K562 (cell line): Measurements from ENCODE around the gene ODC1. TPM values are rescaled to one million over a fixed set of nuclear protein-coding genes. Genes with fewer than 3 reads are reported as not detected.

Experiments
- ATAC-seq: fragments of 200-7000 bp; cut with Tn5 transposase; 3 replicates; pipeline ENCODE4 v1.9.1; 2020; ENCODE audit warnings: moderate library complexity
- BruUV-seq: library from RNA; stranded (reverse); fragments of 400-500 nt; replicated peaks from 2 replicates; lab custom pipeline; 2021; lab: Mats Ljungman, UMichigan
- CTCF ChIA-PET: fragments of 300-600 bp; formaldehyde crosslinking; extraction: SDS; loops from one replicate; lab custom pipeline; 2021; ENCODE audit warnings: low intra/inter-chr PET ratio; lab: Yijun Ruan, JAX
- POLR2A ChIA-PET: fragments of 300-600, 350-650 bp; sonication (Branson Sonifier 250); formaldehyde crosslinking; extraction: SDS; loops from one replicate; lab custom pipeline; 2021; ENCODE audit warnings: antibody characterized with exemption, inconsistent platforms; lab: Yijun Ruan, JAX
- DNase-seq, 4 experiments: peaks; one replicate each; pipeline versions ENCODE4 v3.0.0 to v3.0.0-alpha.2; 2011 to 2018; ENCODE audit warnings: low spot score in 3 of 4, mixed read lengths in 3 of 4; ENCODE audit errors: extremely low read depth in 1 of 4
- FAIRE-seq: peaks from 2 replicates; lab custom pipeline; 2011; peaks lifted over from hg19 to GRCh38; lab: Jason Lieb, UNC
- H2AFZ ChIP-seq: 2 replicates; pipeline ENCODE4 v1.6.0; 2011; ENCODE audit warnings: low read depth, low read length, control low read depth, inconsistent platforms
- H3K27ac ChIP-seq: fragments of 200-600 bp; 3 replicates; pipeline ENCODE4 v1.8.0; 2011; ENCODE audit warnings: low read depth, mild to moderate bottlenecking, control low read depth, inconsistent platforms, low read length, moderate library complexity, mixed read lengths; ENCODE audit errors: extremely low read depth
- H3K27me3 ChIP-seq, 2 experiments: fragments of 300-600 bp in 1 of 2; 2 replicates in 1 of 2; 3 replicates in 1 of 2; pipeline versions ENCODE4 v1.6.0 to v1.8.0; 2011; ENCODE audit warnings: inconsistent platforms in 2 of 2, low read length in 2 of 2, mild to moderate bottlenecking in 1 of 2, mixed read lengths in 1 of 2, moderate library complexity in 1 of 2; ENCODE audit not compliant: control insufficient read depth in 2 of 2, insufficient read depth in 2 of 2
- H3K36me3 ChIP-seq: fragments of 300-600 bp; 3 replicates; pipeline ENCODE4 v1.8.0; 2011; ENCODE audit warnings: mild to moderate bottlenecking, low read length, inconsistent platforms; ENCODE audit not compliant: control insufficient read depth, insufficient read depth
- H3K4me1 ChIP-seq, 2 experiments: fragments of 200-600 bp in 1 of 2; replicated peaks in 1 of 2; 2 replicates in 1 of 2; 3 replicates in 1 of 2; pipeline versions ENCODE4 v1.5.1 to v1.8.0; 2011; ENCODE audit warnings: inconsistent platforms in 2 of 2, low read length in 2 of 2, mild to moderate bottlenecking in 1 of 2, mixed read lengths in 1 of 2, moderate library complexity in 1 of 2; ENCODE audit not compliant: control insufficient read depth in 2 of 2, insufficient read depth in 2 of 2
- H3K4me2 ChIP-seq: 2 replicates; pipeline ENCODE4 v1.6.1; 2011; ENCODE audit warnings: low read length, control low read depth, inconsistent platforms, mixed read lengths; ENCODE audit not compliant: insufficient read depth
- H3K4me3 ChIP-seq: fragments of 200-600 bp; sonication (generic), shearing (Covaris generic); 2 replicates; pipeline ENCODE4 v1.5.1; 2016; ENCODE audit warnings: control low read depth, inconsistent platforms
- H3K79me2 ChIP-seq: fragments of 200-600 bp; 3 replicates; pipeline ENCODE4 v1.8.0; 2011; ENCODE audit warnings: low read length, inconsistent platforms; ENCODE audit not compliant: control insufficient read depth, insufficient read depth
- H3K9ac ChIP-seq, 2 experiments: 2 replicates each; pipeline versions ENCODE4 v1.6.0 to v1.6.1; 2011; ENCODE audit warnings: low read depth in 2 of 2, low read length in 2 of 2, control low read depth in 1 of 2, inconsistent platforms in 1 of 2, mild to moderate bottlenecking in 1 of 2, mixed read lengths in 1 of 2; ENCODE audit not compliant: insufficient read depth in 1 of 2
- H3K9me1 ChIP-seq: one replicate; pipeline ENCODE4 v1.6.0; 2011; ENCODE audit warnings: inconsistent platforms, mild to moderate bottlenecking, low read length, moderate library complexity; ENCODE audit not compliant: control insufficient read depth, insufficient read depth
- H3K9me3 ChIP-seq: replicated peaks from 2 replicates; pipeline ENCODE4 v1.5.1; 2011; ENCODE audit warnings: low read depth, low read length, inconsistent platforms; ENCODE audit not compliant: control insufficient read depth, insufficient read depth
- H4K20me1 ChIP-seq: replicated peaks from 2 replicates; pipeline ENCODE4 v1.6.1; 2011; ENCODE audit warnings: low read length, inconsistent platforms, mixed read lengths; ENCODE audit not compliant: control insufficient read depth, insufficient read depth
- DNMT1 ChIP-seq: fragments of 450-650 bp; IDR thresholded peaks from 2 replicates; pipeline ENCODE4 v1.6.1; 2016; ENCODE audit warnings: antibody characterized with exemption, mild to moderate bottlenecking
- PHF8 ChIP-seq: fragments of 200-600 bp; sonication (generic); IDR thresholded peaks from 2 replicates; pipeline ENCODE4 v1.6.1; 2012; ENCODE audit warnings: mixed run types, mild to moderate bottlenecking, inconsistent platforms, low read length, moderate library complexity, borderline replicate concordance
- PTRF ChIP-seq: fragments of 450-650 bp; IDR thresholded peaks from 2 replicates; pipeline ENCODE4 v1.6.1; 2016; ENCODE audit warnings: mild to moderate bottlenecking, missing genetic modification characterization, missing compliant biosample characterization
- RBM22 ChIP-seq: fragments of 200-400 bp; formaldehyde crosslinking; IDR thresholded peaks from 2 replicates; pipeline ENCODE4 v1.6.1; 2018; ENCODE audit warnings: low read length, low read depth; ENCODE audit not compliant: poor library complexity, severe bottlenecking
- TAF1 ChIP-seq: IDR thresholded peaks from 2 replicates; pipeline ENCODE4 v1.6.1; 2011; ENCODE audit warnings: mild to moderate bottlenecking, low read length, moderate library complexity; ENCODE audit not compliant: insufficient read depth, control insufficient read depth, severe bottlenecking; ENCODE audit errors: extremely low read depth
- TGIF2 ChIP-seq: sonication (generic); formaldehyde crosslinking; IDR thresholded peaks from 2 replicates; pipeline ENCODE4 v1.8.1; 2022; ENCODE audit warnings: mild to moderate bottlenecking, missing genetic modification reagents, moderate library complexity
- ZBTB12 ChIP-seq: fragments of 250-450 bp; sonication (Bioruptor Pico); IDR thresholded peaks from 2 replicates; pipeline ENCODE4 v1.4.0; 2020
- ZNF224 ChIP-seq: sonication (generic); formaldehyde crosslinking; IDR thresholded peaks from 2 replicates; pipeline ENCODE4 v1.8.0; 2022; ENCODE audit warnings: mild to moderate bottlenecking, missing genetic modification reagents
- ZNF41 ChIP-seq: fragments of 250-450 bp; sonication (Bioruptor Pico); conservative IDR thresholded peaks from 2 replicates; pipeline ENCODE4 v1.4.0; 2020; ENCODE audit warnings: mild to moderate bottlenecking
- WGBS: fragments of 100-300 bp; shearing (Covaris generic); methylation state at CpG from one replicate; pipeline ENCODE4 v1.1.6; 2016; ENCODE audit warnings: low coverage, mixed read lengths; ENCODE audit not compliant: insufficient coverage; ENCODE audit errors: missing lambda C conversion rate; 5-methylcytosine and 5-hydroxymethylcytosine counted together
- in situ Hi-C: fragments of 300-500 bp; cut with MboI; formaldehyde crosslinking; loops from 4 replicates; pipeline ENCODE4 v1.15.0; 2018; ENCODE audit warnings: inconsistent platforms, mixed read lengths
- intact Hi-C: fragments of 100-400 bp; cut with micrococcal nuclease; formaldehyde crosslinking; loops from 2 replicates; pipeline ENCODE4 v1.14.2; 2022
- polyA plus RNA-seq, 8 experiments: library from polyadenylated mRNA; depleted of rRNA in 4 of 8; stranded (reverse) in 5 of 8; unstranded in 3 of 8; fragments of >200 nt; fragmentation: Nextera tagmentation in 2 of 8; fragmentation: Illumina TruSeq in 1 of 8; extraction: Ambion mirVana in 2 of 8; extraction: Trizol in 1 of 8; gene quantifications; 2 replicates each; pipeline versions ENCODE4 v1.2.1 to v1.2.3, GENCODE V29; 2011 to 2014; ENCODE audit warnings: inconsistent platforms in 1 of 8, missing spikeins in 1 of 8
- total RNA-seq, 7 experiments: library from RNA; depleted of rRNA in 6 of 7; stranded (reverse); fragments of >200 nt in 6 of 7; fragmentation: Illumina TruSeq in 2 of 7; extraction: Trizol in 2 of 7; gene quantifications; 2 replicates each; pipeline versions ENCODE4 v1.2.1 to v1.2.3, GENCODE V29; 2011 to 2021; ENCODE audit warnings: low replicate concordance in 1 of 7
- TF ChIP-seq, protein P1 (sequence below): sonication (generic); formaldehyde crosslinking; IDR thresholded peaks from 2 replicates; pipeline ENCODE4 v1.8.0; 2023; ENCODE audit warnings: mild to moderate bottlenecking, missing genetic modification reagents

The ODC1 gene
- total and polyA plus RNA-seq, 9 of the 15 experiments (the other 6 are each of a cell fraction or from before 2014, with no cell fraction given) = 142 to 563 (median 457) TPM

DNA sequence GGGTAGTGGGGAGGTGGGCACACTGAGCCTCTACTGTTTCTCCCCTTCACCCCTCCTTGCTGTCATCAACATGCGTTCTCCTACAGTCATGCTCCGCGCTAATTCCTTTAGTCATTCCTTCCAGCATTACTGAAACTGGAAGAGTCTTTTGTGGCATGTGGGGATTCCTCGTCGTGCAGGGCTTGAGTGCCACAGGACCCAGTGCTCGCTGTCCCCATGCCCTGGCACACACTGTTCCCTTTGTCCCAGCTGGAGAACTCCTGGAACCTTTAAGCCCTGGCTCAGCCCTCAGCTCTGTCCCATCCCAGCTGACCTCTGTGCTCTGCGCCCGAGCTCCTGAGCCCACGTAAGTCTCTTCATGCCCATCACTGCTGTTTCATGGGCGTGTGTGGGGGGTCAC, 42.1 kb downstream of the ODC1 start:
- ChIA-PET CTCF (no interaction called here), POLR2A (interaction anchor here (1.0 to 1.6 kb wide), 2 partner anchors 10 to 103 kb away, joined by 3 read pairs; partner anchors contain the start of gene HPCAL1)
- H2AFZ ChIP-seq = no peak overlapping the region
- H3K27me3 ChIP-seq = no peaks in the 10 kb centered on the region
- no peaks in the 10 kb centered on the region for H3K9me1 ChIP-seq
- H3K4me1 ChIP-seq = peaks cover 17 to 29% of the 10 kb centered on the region in 2 experiments; a peak in 4 of 5 replicates
- H3K9me3 ChIP-seq = no peaks in the 10 kb centered on the region
- DNase-seq (no peak), ATAC-seq (no peak), FAIRE-seq (no peak)
- no peaks in the 10 kb centered on the region for H4K20me1 ChIP-seq
- intact Hi-C loops = no loop called here
- 79% methylated on average over 10 of the region's 10 CpGs for WGBS
- H3K27ac ChIP-seq = no peak overlapping the region; the same call in 2 of the 3 replicates
- H3K36me3 ChIP-seq = peaks cover 10% of the 10 kb centered on the region; the same call in 1 of the 3 replicates
- H3K4me3 ChIP-seq = no peak overlapping the region
- no peak overlapping the region for H3K4me2 ChIP-seq
- BruUV-seq = no TSS peak
- H3K79me2 ChIP-seq = no peaks in the 10 kb centered on the region; the same call in 2 of the 3 replicates
- H3K9ac ChIP-seq = no peak overlapping the region
- no peak for TF ChIP-seq TGIF2 (CRISPR knock-in tag)
- TF ChIP-seq, protein P1, sequence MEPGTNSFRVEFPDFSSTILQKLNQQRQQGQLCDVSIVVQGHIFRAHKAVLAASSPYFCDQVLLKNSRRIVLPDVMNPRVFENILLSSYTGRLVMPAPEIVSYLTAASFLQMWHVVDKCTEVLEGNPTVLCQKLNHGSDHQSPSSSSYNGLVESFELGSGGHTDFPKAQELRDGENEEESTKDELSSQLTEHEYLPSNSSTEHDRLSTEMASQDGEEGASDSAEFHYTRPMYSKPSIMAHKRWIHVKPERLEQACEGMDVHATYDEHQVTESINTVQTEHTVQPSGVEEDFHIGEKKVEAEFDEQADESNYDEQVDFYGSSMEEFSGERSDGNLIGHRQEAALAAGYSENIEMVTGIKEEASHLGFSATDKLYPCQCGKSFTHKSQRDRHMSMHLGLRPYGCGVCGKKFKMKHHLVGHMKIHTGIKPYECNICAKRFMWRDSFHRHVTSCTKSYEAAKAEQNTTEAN (CRISPR knock-in tag) = no peak
- in situ Hi-C loops = loop anchor here (25.0 kb wide), 1 partner anchor 144 kb away; no protein-coding TSS in a partner anchor

DNA sequence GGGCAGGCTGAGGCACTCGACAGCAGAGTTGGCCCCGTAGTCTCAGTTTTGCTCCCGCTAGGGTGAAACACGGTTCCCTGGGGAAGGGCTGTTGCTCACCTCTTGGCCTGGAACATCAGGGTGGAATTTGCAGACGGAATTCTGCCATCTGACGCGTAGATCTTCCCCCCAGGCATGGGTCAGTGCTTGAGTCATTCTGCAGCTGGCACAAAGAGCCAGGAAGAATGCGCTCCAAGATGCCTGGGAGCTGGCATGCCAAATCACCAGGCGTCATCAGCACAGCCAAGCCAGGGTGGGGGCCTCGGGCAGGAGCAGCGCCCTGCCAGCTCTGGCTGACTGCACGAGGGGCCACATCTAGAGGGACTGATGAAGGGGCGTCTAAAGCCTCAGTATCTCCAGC, 42.7 kb downstream of the ODC1 start:
- H3K9me1 ChIP-seq = peaks cover 3% of the 10 kb centered on the region
- H3K9me3 ChIP-seq = no peaks in the 10 kb centered on the region
- 68% methylated on average over 11 of the region's 13 CpGs for WGBS
- no peaks in the 10 kb centered on the region for H3K27me3 ChIP-seq
- intact Hi-C loops (no loop called here), in situ Hi-C loops (loop anchor here (25.0 kb wide), 1 partner anchor 143 kb away; no protein-coding TSS in a partner anchor)
- H4K20me1 ChIP-seq = no peaks in the 10 kb centered on the region
- H3K79me2 ChIP-seq = no peaks in the 10 kb centered on the region; the same call in 2 of the 3 replicates
- no peak overlapping the region for H3K4me2 ChIP-seq
- POLR2A ChIA-PET = interaction anchor here (0.7 to 1.0 kb wide), 2 partner anchors 9 to 102 kb away, joined by 3 to 6 read pairs; partner anchors contain the start of gene HPCAL1
- ATAC-seq (no peak), DNase-seq (no peak), FAIRE-seq (no peak)
- peak overlapping the region in 1 of 2 experiments; percentile 1; a peak in 2 of 4 replicates for H3K9ac ChIP-seq
- H2AFZ ChIP-seq = no peak overlapping the region
- H3K4me1 ChIP-seq = peaks cover 19 to 35% of the 10 kb centered on the region in 2 experiments; a peak in 4 of 5 replicates
- CTCF ChIA-PET = no interaction called here
- H3K27ac ChIP-seq = no peak overlapping the region
- no peak overlapping the region for H3K4me3 ChIP-seq
- BruUV-seq = no TSS peak
- H3K36me3 ChIP-seq = peaks cover 16% of the 10 kb centered on the region; the same call in 1 of the 3 replicates
- TF ChIP-seq ZNF41 (CRISPR knock-in tag) = no peak
- no peak for TF ChIP-seq PHF8
- TF ChIP-seq ZNF224 (CRISPR knock-in tag) = no peak
- no peak for TF ChIP-seq TAF1
- TF ChIP-seq PTRF = no peak
- TF ChIP-seq DNMT1 = no peak
- no peak for TF ChIP-seq RBM22
- no peak for TF ChIP-seq ZBTB12
